ENCODE data around the gene CRYL1. TPM values are rescaled to one million over a fixed set of nuclear protein-coding genes. Genes with fewer than 3 reads are reported as not detected.

CRYL1 gene
- total RNA-seq, 1 experiment from 2014 or later = 3.7 TPM

DNA sequence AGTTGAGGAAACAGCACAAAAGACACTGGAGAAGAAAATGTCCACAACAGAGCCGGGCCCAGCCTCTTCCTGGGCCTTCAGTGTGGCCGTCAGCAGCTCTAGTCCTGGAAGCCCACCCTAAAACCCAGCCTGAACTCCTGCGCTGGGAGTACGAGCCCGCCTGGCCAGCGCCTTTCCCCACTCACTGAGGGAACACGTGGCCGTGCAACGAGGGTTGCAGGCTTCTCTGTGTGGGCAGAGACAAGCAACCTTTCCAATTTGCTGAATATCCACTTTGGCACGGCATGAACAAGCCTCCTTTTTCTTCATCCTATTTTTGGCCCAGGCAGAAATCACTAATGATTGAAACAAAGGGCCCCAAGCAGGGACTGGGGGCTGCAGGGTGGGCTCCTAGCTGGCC, 89.2 kb downstream of the CRYL1 start:
- Histone ChIP-seq H3K9ac (ENCODE audit: extremely low read depth, insufficient read length, low read length) (no peak overlapping the region), H3T11ph (ENCODE audit: low read length) (no peak overlapping the region), H2BK20ac (ENCODE audit: low read depth, low read length, poor library complexity, severe bottlenecking) (no peak overlapping the region), H3K27ac (ENCODE audit: insufficient read length, low read depth, low read length) (no peak overlapping the region), H2BK120ac (ENCODE audit: low read depth, low read length, poor library complexity, severe bottlenecking) (no peak overlapping the region), H3K23ac (ENCODE audit: insufficient read length, low read depth, low read length) (no peak overlapping the region), H3K18ac (ENCODE audit: insufficient read length, low read depth, low read length) (no peak overlapping the region), H3K14ac (ENCODE audit: insufficient read depth, low read length) (no peak overlapping the region), H2BK12ac (ENCODE audit: insufficient read length, low read depth, low read length) (no peak overlapping the region), H3K4ac (ENCODE audit: low read depth, low read length) (no peak overlapping the region), H3K79me2 (ENCODE audit: insufficient read depth, low read length) (no peaks in the 10 kb centered on the region), H3K9me3 (ENCODE audit: control insufficient read depth, low read depth, low read length) (no peaks in the 10 kb centered on the region), H3K4me2 (ENCODE audit: insufficient read depth, insufficient read length, low read length) (no peak overlapping the region), H4K8ac (replicated peaks; ENCODE audit: insufficient read length, low read depth, low read length) (no peak overlapping the region), H3K27me3 (ENCODE audit: insufficient read depth, low read length) (no peaks in the 10 kb centered on the region), H2AK5ac (ENCODE audit: insufficient read length, low read length) (no peak overlapping the region), H2AFZ (ENCODE audit: low read length) (no peak overlapping the region), H3K4me1 (ENCODE audit: insufficient read depth, low read length) (no peaks in the 10 kb centered on the region), H3K56ac (ENCODE audit: insufficient read length, low read depth, low read length) (no peak overlapping the region), H2BK5ac (ENCODE audit: insufficient read length, low read length) (no peak overlapping the region), H4K91ac (ENCODE audit: insufficient read length, low read depth, low read length) (no peak overlapping the region), H2BK15ac (ENCODE audit: low read depth, low read length) (no peak overlapping the region), H4K20me1 (ENCODE audit: control insufficient read depth, insufficient read depth, insufficient read length) (no peaks in the 10 kb centered on the region), H4K5ac (ENCODE audit: insufficient read length, low read depth, low read length) (no peak overlapping the region), H3K79me1 (ENCODE audit: insufficient read depth, low read depth, low read length, poor library complexity, severe bottlenecking) (no peaks in the 10 kb centered on the region), H3K23me2 (ENCODE audit: insufficient read length, low read depth, low read length, poor library complexity, severe bottlenecking) (no peaks in the 10 kb centered on the region)
- Mint-ChIP-seq H3K4me1 (peaks cover 12 to 17% of the 10 kb centered on the region in 2 experiments), H3K27me3 (ENCODE audit: low read depth) (peaks cover 3% of the 10 kb centered on the region), H3K36me3 (ENCODE audit: insufficient read depth in 1 of 3, low read depth in 3 of 3) (peaks cover 0 to 3% (median 2%) of the 10 kb centered on the region in 3 experiments; a peak in 4 of 7 replicates), H3K27ac (0 out of 7 replicates have a peak overlapping the region, but pooled peaks of 1 of the 3 experiments have one; percentile 36), H3K9me3 (peaks cover 3 to 5% of the 10 kb centered on the region in 2 experiments; a peak in 3 of 5 replicates), H3K4me3 (no peak overlapping the region)
- DNase-seq = no peak
- no peak for TF ChIP-seq CTCF (conservative IDR thresholded peaks at IDR 0.05)
- WGBS (ENCODE audit: extremely low coverage, insufficient read length, low lambda C conversion rate) = no CpG with 5 or more reads among the region's 10 CpGs
